Naive thymus-derived CD4-positive, alpha-beta T cell (primary cell): ENCODE measurements around the gene VGF. TPM values are rescaled to one million over a fixed set of nuclear protein-coding genes. Genes with fewer than 3 reads are reported as not detected.
"Not testable (repeated sequence)": the region's sequence is repeated elsewhere in the genome, so short reads cannot be mapped to it uniquely, and the experiment has no call there.

Experiments
- ATAC-seq: fragments of 150-1000 bp; cut with Tn5 transposase; 2 replicates; pipeline ENCODE4 v1.10.0; 2021; ENCODE audit warnings: mild to moderate bottlenecking, moderate library complexity
- CTCF ChIA-PET: fragments of 350-600 bp; sonication (Branson Sonifier 250); formaldehyde crosslinking; loops from one replicate; lab custom pipeline; 2021; ENCODE audit warnings: antibody characterized with exemption; lab: Charles Lee
- POLR2A ChIA-PET: fragments of 350-600 bp; sonication (Branson Sonifier 250); formaldehyde crosslinking; loops from one replicate; lab custom pipeline; 2021; ENCODE audit warnings: antibody characterized with exemption, inconsistent platforms; lab: Charles Lee
- DNase-seq, 9 donors: peaks; one replicate each; pipeline versions ENCODE4 v3.0.0 to v3.0.0-alpha.2; 2020 to 2022; ENCODE audit warnings: mixed read lengths in 1 of 9
- H3K27ac ChIP-seq: one replicate; pipeline ENCODE4 v1.7.0; 2013; ENCODE audit warnings: mild to moderate bottlenecking, low read depth, low read length, moderate library complexity
- H3K27me3 ChIP-seq, 2 donors: one replicate each; pipeline ENCODE4 v1.7.0; 2013; ENCODE audit warnings: low read length in 2 of 2, mild to moderate bottlenecking in 2 of 2, moderate library complexity in 2 of 2; ENCODE audit not compliant: control insufficient read depth in 2 of 2, insufficient read depth in 2 of 2
- H3K36me3 ChIP-seq, 3 experiments: 1 replicate in 2 of 3; 2 replicates in 1 of 3; pipeline ENCODE4 v1.7.0; 2013; ENCODE audit warnings: low read length in 3 of 3, mild to moderate bottlenecking in 3 of 3, moderate library complexity in 1 of 3; ENCODE audit not compliant: insufficient read depth in 3 of 3, control insufficient read depth in 2 of 3
- H3K4me1 ChIP-seq, 2 donors: one replicate each; pipeline ENCODE4 v1.7.0; 2013; ENCODE audit warnings: low read length in 2 of 2, mild to moderate bottlenecking in 2 of 2, moderate library complexity in 1 of 2; ENCODE audit not compliant: control insufficient read depth in 2 of 2, insufficient read depth in 2 of 2
- H3K4me3 ChIP-seq: 2 replicates; pipeline ENCODE4 v1.7.0; 2013; ENCODE audit warnings: mild to moderate bottlenecking, low read length
- H3K9me3 ChIP-seq, 3 experiments: 1 replicate in 2 of 3; 2 replicates in 1 of 3; pipeline ENCODE4 v1.7.0; 2013; ENCODE audit warnings: low read length in 3 of 3; ENCODE audit not compliant: control insufficient read depth in 2 of 3
- H3K27ac Mint-ChIP-seq, 9 donors: one replicate each; pipeline ENCODE4 v1.8.0; 2020 to 2022; ENCODE audit warnings: mixed read lengths in 9 of 9, mild to moderate bottlenecking in 8 of 9, moderate library complexity in 5 of 9, inconsistent platforms in 2 of 9
- H3K27me3 Mint-ChIP-seq, 5 donors: one replicate each; pipeline ENCODE4 v1.8.0; 2021 to 2022; ENCODE audit warnings: mixed read lengths in 5 of 5, mild to moderate bottlenecking in 1 of 5
- H3K36me3 Mint-ChIP-seq, 5 donors: one replicate each; pipeline ENCODE4 v1.8.0; 2020 to 2022; ENCODE audit warnings: mixed read lengths in 5 of 5, mild to moderate bottlenecking in 3 of 5, inconsistent platforms in 1 of 5
- H3K4me1 Mint-ChIP-seq, 7 donors: one replicate each; pipeline ENCODE4 v1.8.0; 2020 to 2022; ENCODE audit warnings: mixed read lengths in 7 of 7, mild to moderate bottlenecking in 3 of 7, inconsistent platforms in 1 of 7
- H3K4me3 Mint-ChIP-seq, 10 donors: one replicate each; pipeline ENCODE4 v1.8.0; 2020 to 2022; ENCODE audit warnings: mild to moderate bottlenecking in 10 of 10, mixed read lengths in 10 of 10, moderate library complexity in 6 of 10, inconsistent platforms in 2 of 10
- H3K9me3 Mint-ChIP-seq, 11 donors: one replicate each; pipeline ENCODE4 v1.8.0; 2020 to 2022; ENCODE audit warnings: mixed read lengths in 11 of 11, mild to moderate bottlenecking in 4 of 11, inconsistent platforms in 1 of 11, moderate library complexity in 1 of 11
- intact Hi-C, 2 donors: fragments of 100-400 bp; cut with micrococcal nuclease; formaldehyde crosslinking; loops; one replicate each; pipeline ENCODE4 v1.15.1; 2023
- polyA plus RNA-seq, 2 donors: library from polyadenylated mRNA; unstranded; fragments of 300-500 nt; fragmentation: Illumina TruSeq; gene quantifications; one replicate each; pipeline ENCODE4 v1.2.3, GENCODE V29; 2021
- total RNA-seq, 6 experiments: library from RNA in 5 of 6; stranded (reverse) in 5 of 6; gene quantifications; 1 replicate in 5 of 6; 2 replicates in 1 of 6; pipeline ENCODE4 v1.2.3 and lab custom pipeline; 2021 to 2026

Gene VGF
- total and polyA plus RNA-seq, 7 experiments from 2014 or later, result 0.19 TPM; not detected in 6

GRCh38 chr7:101206665-101207042 is 41.3 kb upstream of the VGF start:
- ATAC-seq (no peak), DNase-seq (no peak)
- H3K9me3 ChIP-seq, result no peaks in the 10 kb centered on the region
- Mint-ChIP-seq H3K27ac (peak overlapping the region in 1 of 9 donors; percentile 28), H3K27me3 (peaks cover 7 to 20% (median 12%) of the 10 kb centered on the region in 5 donors), H3K4me1 (peaks cover 0 to 16% (median 10%) of the 10 kb centered on the region in 7 donors), H3K4me3 (no peak overlapping the region), H3K36me3 (peaks cover 0 to 24% (median 8%) of the 10 kb centered on the region in 5 donors), H3K9me3 (no peaks in the 10 kb centered on the region)
- CTCF ChIA-PET, result no interaction called here
- H3K4me3 ChIP-seq, result no peak overlapping the region
- intact Hi-C loops, result no loop called here
- H3K27me3 ChIP-seq, result no peaks in the 10 kb centered on the region
- no peak overlapping the region for H3K27ac ChIP-seq
- POLR2A ChIA-PET, result no interaction called here
- peaks cover 0 to 2% of the 10 kb centered on the region in 2 donors for H3K4me1 ChIP-seq
- H3K36me3 ChIP-seq, result peaks cover 0 to 35% (median 0%) of the 10 kb centered on the region in 3 experiments

DNA sequence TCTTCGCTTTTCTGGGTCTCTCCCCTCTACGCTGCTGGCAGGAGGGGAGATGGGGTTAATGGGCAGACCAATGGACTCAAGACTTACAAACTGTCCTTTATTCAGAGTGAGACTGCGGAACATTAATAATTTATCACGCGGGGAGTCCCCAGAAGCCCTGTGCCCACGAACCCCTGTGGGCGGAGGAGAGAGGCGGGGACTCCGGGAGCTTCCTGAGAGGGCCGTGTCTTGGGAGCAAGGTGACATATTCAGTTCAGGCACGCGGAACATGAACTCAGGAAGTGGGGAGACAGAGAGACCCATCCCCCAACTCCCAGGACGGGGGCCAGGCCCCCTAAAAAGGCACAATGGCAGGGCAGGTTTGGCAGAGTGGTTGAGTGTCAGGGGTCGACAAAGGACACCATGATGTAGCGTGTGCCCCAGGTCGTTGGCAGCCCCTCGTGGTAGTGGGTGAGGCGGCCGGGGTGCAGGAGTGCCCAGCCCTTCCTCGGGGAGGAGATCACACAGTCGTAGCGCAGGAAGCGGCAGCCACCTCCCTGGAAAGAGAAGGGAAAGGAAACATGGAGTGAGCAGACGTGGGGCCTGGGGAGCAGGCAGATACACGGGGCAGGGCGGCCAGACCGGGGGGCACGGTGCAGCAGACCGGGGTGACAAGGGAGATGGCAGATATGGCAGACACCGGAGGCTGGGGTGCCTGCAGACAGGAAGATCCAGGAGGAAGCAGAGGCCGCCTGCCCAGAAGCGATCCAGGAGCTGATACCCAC is 40.7 kb upstream of the VGF start:
- peak overlapping the region in 1 of 9 donors; percentile 28 for H3K27ac Mint-ChIP-seq
- H3K4me3 ChIP-seq, result no peak overlapping the region

GRCh38 chr7:101203740-101204738 is 38.7 kb upstream of the VGF start:
- not testable (repeated sequence) for H3K27me3 ChIP-seq, H3K9me3 ChIP-seq, H3K4me1 ChIP-seq, H3K36me3 ChIP-seq, H3K27ac ChIP-seq, H3K9me3 Mint-ChIP-seq
- Mint-ChIP-seq H3K36me3 (peaks cover 0 to 21% (median 8%) of the 10 kb centered on the region in 5 donors), H3K27ac (peak overlapping the region; percentile 51 to 93 (median 82)), H3K4me3 (peak overlapping the region; percentile 27 to 86 (median 74)), H3K4me1 (peaks cover 0 to 22% (median 16%) of the 10 kb centered on the region in 7 donors), H3K27me3 (peaks cover 19 to 39% (median 28%) of the 10 kb centered on the region in 5 donors)
- ChIA-PET POLR2A (interaction anchor here (1.4 to 3.0 kb wide), 5 partner anchors 9 to 40 kb away, joined by 5 to 16 read pairs (median 7); partner anchors contain the start of genes FIS1, PLOD3 and ZNHIT1), CTCF (interaction anchor here (0.6 to 3.1 kb wide), 3 partner anchors 11 to 60 kb away, joined by 3 to 14 read pairs (median 9); partner anchors contain the start of genes PLOD3 and ZNHIT1)
- DNase-seq (peak in 6 of 9 donors; percentile 28 to 47 (median 39)), ATAC-seq (peak; percentile 47)
- intact Hi-C loops, result loop anchor here in 1 of 2 donors (1.0 kb wide), 1 partner anchor 12 kb away; no protein-coding TSS in a partner anchor
- H3K4me3 ChIP-seq, result peak overlapping the region; percentile 17

More for the DNA sequence above, 40.7 kb upstream of the VGF start:
- Mint-ChIP-seq H3K9me3 (no peaks in the 10 kb centered on the region), H3K27me3 (peaks cover 8 to 26% (median 18%) of the 10 kb centered on the region in 5 donors), H3K36me3 (peaks cover 0 to 21% (median 8%) of the 10 kb centered on the region in 5 donors), H3K4me3 (no peak overlapping the region), H3K4me1 (peaks cover 0 to 16% (median 11%) of the 10 kb centered on the region in 7 donors)
- Histone ChIP-seq H3K27me3 (no peaks in the 10 kb centered on the region), H3K36me3 (peaks cover 0 to 29% (median 0%) of the 10 kb centered on the region in 3 experiments), H3K9me3 (no peaks in the 10 kb centered on the region), H3K4me1 (peaks cover 0 to 2% of the 10 kb centered on the region in 2 donors), H3K27ac (no peak overlapping the region)
- DNase-seq, result no peak
- POLR2A ChIA-PET, result no interaction called here
- ATAC-seq, result no peak
- CTCF ChIA-PET, result interaction anchor here (0.7 to 3.1 kb wide), 3 partner anchors 11 to 50 kb away, joined by 3 to 14 read pairs (median 3); partner anchors contain the start of genes PLOD3 and ZNHIT1
- intact Hi-C loops, result no loop called here

- intact Hi-C loops, result no loop called here
- H3K27ac Mint-ChIP-seq, result no peak overlapping the region
- POLR2A ChIA-PET, result interaction anchor here (2.0 to 3.0 kb wide), 2 partner anchors 14 to 41 kb away, joined by 8 to 16 read pairs; partner anchors contain the start of genes PLOD3 and ZNHIT1
Measured at GRCh38 chr7:101202603-101202918, 37.2 kb upstream of the VGF start.

DNA sequence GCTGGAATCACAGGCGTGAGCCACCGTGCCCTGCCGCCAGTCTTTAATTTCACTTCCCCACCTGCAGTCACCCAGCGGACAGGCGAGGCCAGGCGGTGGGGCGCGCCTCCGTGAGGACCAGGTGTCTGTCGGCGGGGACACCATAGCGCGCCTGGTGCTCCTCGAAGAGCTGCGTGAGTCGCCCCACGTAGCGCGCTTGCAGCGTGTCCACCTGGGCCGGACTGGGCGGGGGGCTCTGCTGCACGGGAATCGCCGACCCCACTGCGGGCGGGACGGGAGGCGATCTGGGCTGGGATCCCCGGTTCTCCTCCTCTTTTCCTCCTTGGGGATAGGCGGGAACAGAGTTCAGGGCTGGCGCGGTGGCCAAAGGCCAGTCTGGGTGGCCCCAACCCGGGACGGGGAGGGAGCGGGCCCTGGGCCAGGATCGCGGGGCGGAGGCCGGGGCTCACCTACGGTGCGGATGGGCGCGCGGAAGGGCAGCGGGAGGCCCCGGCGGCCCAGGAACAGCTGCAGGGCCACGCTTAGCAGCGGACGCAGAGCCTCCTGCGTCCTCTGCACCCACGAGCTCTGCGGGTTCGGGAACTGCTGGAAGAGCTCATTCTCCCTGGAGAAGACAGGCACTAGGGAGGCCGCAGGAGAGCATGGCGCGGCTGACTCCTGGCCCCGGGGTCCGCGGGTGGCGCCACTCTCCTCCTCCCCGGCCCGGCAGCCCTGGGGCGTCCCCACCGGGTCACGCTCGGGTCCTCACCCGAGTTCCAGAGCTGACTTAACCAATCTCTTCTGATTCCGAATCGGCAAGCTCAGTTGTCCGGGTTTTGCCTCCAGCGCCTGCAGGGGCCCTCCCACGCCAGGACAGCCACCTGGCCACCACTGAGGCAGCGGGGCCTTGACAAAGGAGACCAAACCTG is 36.6 kb upstream of the VGF start:
- Histone ChIP-seq H3K9me3 (no peaks in the 10 kb centered on the region), H3K4me3 (no peak overlapping the region), H3K27me3 (peaks cover 0 to 7% of the 10 kb centered on the region in 2 donors), H3K27ac (no peak overlapping the region), H3K36me3 (no peaks in the 10 kb centered on the region), H3K4me1 (peaks cover 0 to 2% of the 10 kb centered on the region in 2 donors)
- Mint-ChIP-seq H3K4me3 (peak overlapping the region in 6 of 10 donors; percentile 23 to 65 (median 42)), H3K27me3 (peaks cover 19 to 43% (median 29%) of the 10 kb centered on the region in 5 donors), H3K4me1 (peaks cover 0 to 22% (median 16%) of the 10 kb centered on the region in 7 donors), H3K9me3 (no peaks in the 10 kb centered on the region), H3K36me3 (peaks cover 0 to 12% (median 1%) of the 10 kb centered on the region in 5 donors), H3K27ac (no peak overlapping the region)
- ATAC-seq (no peak), DNase-seq (no peak)
- CTCF ChIA-PET, result interaction anchor here (1.1 to 2.6 kb wide), 2 partner anchors 9 to 58 kb away, joined by 5 to 9 read pairs; no protein-coding TSS in a partner anchor
- intact Hi-C loops, result no loop called here
- POLR2A ChIA-PET, result interaction anchor here (0.8 to 2.0 kb wide), 2 partner anchors 16 to 42 kb away, joined by 5 to 8 read pairs; partner anchors contain the start of genes PLOD3 and ZNHIT1

More at GRCh38 chr7:101202603-101202918, 37.2 kb upstream of the VGF start:
- Histone ChIP-seq H3K9me3 (no peaks in the 10 kb centered on the region), H3K4me3 (no peak overlapping the region), H3K4me1 (peaks cover 0 to 2% of the 10 kb centered on the region in 2 donors), H3K36me3 (no peaks in the 10 kb centered on the region), H3K27ac (no peak overlapping the region), H3K27me3 (peaks cover 0 to 7% of the 10 kb centered on the region in 2 donors)
- H3K4me3 Mint-ChIP-seq, result peak overlapping the region in 2 of 10 donors; percentile 65 to 79
- DNase-seq (no peak), ATAC-seq (no peak)
- CTCF ChIA-PET, result interaction anchor here (2.6 kb wide), 1 partner anchor 10 kb away, joined by 9 read pairs; no protein-coding TSS in a partner anchor
- H3K36me3 Mint-ChIP-seq, result peaks cover 0 to 12% (median 1%) of the 10 kb centered on the region in 5 donors
- H3K27me3 Mint-ChIP-seq, result peaks cover 19 to 41% (median 28%) of the 10 kb centered on the region in 5 donors
- H3K9me3 Mint-ChIP-seq, result no peaks in the 10 kb centered on the region
- peaks cover 0 to 22% (median 16%) of the 10 kb centered on the region in 7 donors for H3K4me1 Mint-ChIP-seq
